NCI-H2171 treated with DMSO at 0.1 percent for 48 hours (cell line): ENCODE results near the gene EAPP.
"Not testable (repeated sequence)": the region's sequence is repeated elsewhere in the genome, so short reads cannot be mapped to it uniquely, and the experiment has no call there.

Experiments used
- DNase-seq: peaks from one replicate; lab custom pipeline; 2025; lab: John Stamatoyannopoulos, UW

The EAPP gene

GRCh38 chr14:34539407-34540180, at the start of gene EAPP:
EAPP (minus strand) TSS chr14:34539701; CDS start chr14:34539628, 73 bp downstream.
- DNase-seq = no peak

DNA sequence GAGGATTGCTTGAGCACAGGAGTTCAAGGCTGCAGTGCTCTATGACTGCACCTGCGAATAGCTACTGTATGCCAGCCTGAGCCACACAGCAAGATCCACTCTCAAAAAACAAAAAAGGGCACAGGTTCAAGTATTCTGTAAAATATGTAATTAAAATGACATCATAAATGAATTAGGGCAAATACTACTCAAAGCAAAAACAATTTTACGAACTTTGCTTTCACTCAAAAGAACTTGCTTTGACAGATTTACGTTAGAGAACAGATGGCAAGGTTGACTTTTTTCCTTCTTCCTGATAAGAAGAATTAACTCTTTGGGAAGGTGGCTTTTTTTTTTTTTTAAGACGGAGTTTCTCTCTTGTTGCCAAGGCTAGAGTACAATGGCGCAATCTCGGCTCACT, 44.0 kb upstream of the EAPP start:
- DNase-seq = peak; percentile 23

- DNase-seq = no peak
Observed at GRCh38 chr14:34582117-34582680, 42.7 kb upstream of the EAPP start.

DNA sequence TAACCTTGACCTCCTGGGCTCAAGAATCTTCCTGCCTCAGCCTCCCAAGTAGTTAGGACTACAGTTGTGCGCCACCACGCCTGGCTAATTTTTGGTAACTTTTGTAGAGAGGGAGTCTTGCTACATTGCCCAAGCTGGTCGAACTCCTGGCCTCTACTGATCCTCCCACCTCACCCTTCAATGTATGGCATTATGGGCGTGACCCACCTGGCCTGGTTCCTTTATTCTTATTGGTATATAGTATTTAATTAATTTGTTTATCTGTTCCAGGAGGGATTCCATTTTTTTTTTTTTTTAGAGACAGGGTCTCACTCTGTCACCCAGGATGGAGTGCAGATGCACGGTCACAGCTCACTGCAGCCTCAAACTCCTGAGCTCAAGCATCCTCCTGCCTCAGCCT, 40.9 kb upstream of the EAPP start:
- no peak for DNase-seq

DNA sequence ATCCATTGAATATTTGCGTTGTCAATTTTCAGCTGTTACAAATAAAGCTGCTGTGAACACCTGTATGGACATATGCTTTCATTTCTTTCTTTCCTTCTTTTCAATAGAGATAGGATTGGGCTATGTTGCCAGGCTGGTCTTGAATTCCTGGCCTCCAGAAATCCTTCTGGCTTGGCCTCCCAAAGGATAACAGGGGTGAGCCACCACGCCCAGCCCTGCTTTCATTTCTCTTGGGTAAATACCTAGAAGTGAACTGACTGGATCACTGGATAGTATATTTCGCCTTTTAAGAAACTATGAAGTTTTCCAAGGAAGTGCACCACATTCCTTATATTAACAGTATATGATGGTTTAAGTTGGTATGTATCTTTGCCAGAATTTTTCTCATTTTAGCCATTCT, 32.3 kb upstream of the EAPP start:
- no peak for DNase-seq

- DNase-seq = no peak
Observed at GRCh38 chr14:34569750-34570149, 30.2 kb upstream of the EAPP start.

DNA sequence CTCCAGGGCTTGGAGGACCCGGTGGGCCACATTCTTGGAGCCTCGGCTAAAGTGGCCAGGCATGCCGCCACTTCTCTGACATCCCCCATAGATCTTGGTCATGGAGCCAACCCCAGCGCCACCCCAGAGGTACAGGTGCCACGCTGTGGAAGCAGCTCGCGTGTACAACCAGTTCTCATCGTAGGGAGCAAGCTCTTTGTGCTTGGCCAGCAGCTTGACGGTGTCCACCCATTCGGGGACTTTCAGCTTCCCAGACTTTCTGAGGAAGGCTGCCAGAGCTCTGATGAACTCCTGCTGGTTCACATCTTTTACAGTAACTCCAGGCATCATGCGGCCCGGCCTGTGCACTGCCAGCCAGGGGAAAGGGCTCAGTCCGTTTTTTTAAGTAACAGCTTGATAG, 29.3 kb upstream of the EAPP start:
- DNase-seq = no peak

DNA sequence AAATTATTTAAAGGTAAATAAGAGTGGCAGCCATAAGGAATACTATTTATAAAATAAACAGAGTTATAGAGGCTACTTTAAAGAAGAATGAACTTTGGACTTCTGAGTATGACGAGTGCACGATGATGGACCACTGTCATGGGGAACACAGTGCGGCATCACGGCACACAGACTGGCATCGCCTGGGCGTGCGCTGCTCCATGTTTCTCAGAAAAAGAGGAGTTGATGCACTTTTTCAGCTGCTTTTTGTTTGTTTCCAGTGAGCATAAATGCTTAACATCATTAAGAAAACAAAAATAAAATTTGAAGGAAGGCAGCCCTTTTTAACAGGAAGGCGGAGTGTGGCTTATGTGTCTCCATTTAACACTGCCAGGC, 23.3 kb upstream of the EAPP start:
- no peak for DNase-seq

GRCh38 chr14:34562037-34562775, 22.7 kb upstream of the EAPP start:
- DNase-seq = not testable (repeated sequence)

- not testable (repeated sequence) for DNase-seq
Observed at GRCh38 chr14:34556498-34556829, 17.0 kb upstream of the EAPP start.

- DNase-seq = not testable (repeated sequence)
Observed at GRCh38 chr14:34555583-34556497, 16.3 kb upstream of the EAPP start.

DNA sequence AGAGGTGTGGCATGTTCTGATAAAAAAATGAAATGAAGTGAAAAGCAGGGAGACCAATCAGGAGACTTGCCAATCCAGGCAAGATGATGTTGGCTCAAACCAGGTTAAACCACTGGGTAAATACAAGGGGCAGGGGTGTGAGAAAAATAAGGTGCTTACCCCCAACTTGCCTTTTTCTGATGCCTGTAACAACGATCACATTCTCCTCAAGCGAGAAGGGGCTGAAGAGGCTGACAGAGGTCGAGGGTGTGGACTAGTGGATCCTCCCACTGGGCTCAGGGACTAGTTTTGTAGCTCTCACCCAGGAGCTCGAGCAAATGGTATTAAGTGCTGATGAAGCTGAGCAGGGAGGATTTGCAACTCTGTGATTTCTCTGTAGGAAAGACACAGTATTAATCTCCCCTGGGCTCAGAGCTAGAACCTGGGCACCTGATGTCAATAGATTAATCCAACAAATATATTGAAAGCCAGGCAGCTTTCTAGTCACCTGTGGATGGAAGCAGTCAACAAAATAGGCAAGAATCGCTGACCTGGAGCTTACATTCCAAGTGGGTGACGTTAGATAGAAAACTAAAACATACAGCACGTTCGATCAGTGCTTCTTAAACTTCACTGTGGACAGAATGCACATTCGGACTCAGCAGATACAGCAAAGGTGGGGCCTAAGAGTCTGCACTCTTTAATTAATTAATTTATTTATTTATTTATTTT, 15.2 kb upstream of the EAPP start:
- no peak for DNase-seq

- not testable (repeated sequence) for DNase-seq
Observed at GRCh38 chr14:34549276-34549966, 9.9 kb upstream of the EAPP start.

GRCh38 chr14:34548472-34548981, 9.0 kb upstream of the EAPP start:
- DNase-seq = no peak

GRCh38 chr14:34547136-34547520, 7.6 kb upstream of the EAPP start:
- not testable (repeated sequence) for DNase-seq

DNA sequence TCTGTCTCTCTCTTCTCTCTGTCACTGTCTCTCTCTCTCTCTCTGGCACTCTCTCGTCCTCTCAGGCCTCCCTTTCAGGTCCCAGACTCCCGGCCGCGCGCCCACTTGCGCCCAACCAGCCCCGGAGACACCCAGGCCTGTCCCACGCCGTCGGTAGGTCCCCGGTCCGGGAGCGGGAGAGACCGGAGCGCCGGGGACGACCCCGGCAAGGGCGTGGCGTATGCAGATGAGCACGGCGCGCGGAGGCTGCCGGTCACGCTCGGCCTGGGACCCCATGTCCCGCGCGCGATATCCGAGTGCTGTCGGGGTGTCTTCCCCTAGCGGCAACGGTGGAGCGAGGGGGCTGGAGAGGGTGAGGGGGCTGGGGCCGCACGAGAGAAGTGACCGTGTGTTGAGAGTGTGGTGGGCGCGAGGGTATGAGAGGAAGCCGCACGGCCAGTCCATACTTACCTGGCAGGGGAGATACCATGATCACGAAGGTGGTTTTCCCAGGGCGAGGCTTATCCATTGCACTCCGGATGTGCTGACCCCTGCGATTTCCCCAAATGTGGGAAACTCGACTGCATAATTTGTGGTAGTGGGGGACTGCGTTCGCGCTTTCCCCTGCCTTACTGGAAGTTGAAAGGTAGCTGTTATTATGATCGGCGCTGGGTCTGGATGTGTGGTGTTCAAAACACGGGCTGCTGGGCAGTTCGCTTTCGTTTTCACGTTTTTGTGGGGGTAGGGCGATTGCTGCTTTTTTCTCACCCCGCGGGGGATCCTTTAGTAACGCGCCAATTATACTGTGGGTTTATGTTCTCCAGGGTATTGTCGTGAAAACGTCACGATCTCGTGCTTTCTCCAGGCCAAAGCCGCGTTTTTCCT, 7.0 kb upstream of the EAPP start:
- DNase-seq = not testable (repeated sequence)

GRCh38 chr14:34540181-34541059, 919 bp upstream of the EAPP start:
- not testable (repeated sequence) for DNase-seq

GRCh38 chr14:34538871-34539406, 562 bp downstream of the EAPP start:
- DNase-seq = no peak
